ENCODE results near the gene KIAA1217.

DNA sequence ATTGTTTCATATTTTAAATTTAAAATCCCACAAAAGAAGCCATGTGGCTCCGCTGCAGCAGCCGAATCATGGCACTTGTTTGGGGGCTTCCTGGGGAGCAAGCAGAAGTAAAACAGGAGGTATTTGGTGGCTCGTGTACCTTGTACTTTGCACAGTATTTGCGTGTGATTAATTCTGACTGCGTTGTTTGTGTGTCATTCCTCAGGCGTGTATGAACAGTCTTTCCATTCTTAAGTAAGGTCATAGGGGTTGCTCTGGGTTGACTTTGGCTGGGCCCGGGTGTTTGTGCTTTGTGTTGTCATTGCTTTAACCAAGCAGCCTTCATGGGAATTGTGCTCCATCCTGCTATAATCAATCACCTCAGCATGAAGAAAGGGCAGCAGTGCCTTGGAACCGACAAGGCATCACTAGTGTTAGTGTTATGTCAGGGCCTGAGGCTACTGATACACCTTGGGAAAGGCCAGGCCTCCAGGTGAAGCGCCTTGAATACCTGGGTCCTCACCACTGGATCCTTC is 332.4 kb downstream of the KIAA1217 start:
- TF ChIP-seq, protein P1, sequence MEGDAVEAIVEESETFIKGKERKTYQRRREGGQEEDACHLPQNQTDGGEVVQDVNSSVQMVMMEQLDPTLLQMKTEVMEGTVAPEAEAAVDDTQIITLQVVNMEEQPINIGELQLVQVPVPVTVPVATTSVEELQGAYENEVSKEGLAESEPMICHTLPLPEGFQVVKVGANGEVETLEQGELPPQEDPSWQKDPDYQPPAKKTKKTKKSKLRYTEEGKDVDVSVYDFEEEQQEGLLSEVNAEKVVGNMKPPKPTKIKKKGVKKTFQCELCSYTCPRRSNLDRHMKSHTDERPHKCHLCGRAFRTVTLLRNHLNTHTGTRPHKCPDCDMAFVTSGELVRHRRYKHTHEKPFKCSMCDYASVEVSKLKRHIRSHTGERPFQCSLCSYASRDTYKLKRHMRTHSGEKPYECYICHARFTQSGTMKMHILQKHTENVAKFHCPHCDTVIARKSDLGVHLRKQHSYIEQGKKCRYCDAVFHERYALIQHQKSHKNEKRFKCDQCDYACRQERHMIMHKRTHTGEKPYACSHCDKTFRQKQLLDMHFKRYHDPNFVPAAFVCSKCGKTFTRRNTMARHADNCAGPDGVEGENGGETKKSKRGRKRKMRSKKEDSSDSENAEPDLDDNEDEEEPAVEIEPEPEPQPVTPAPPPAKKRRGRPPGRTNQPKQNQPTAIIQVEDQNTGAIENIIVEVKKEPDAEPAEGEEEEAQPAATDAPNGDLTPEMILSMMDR (IDR thresholded peaks at IDR 0.05), result no peak
- TF ChIP-seq NR2C2 (CRISPR knock-in tag; IDR thresholded peaks at IDR 0.05), result no peak
- no peak for TF ChIP-seq ZNF121 (CRISPR knock-in tag; IDR thresholded peaks at IDR 0.05)
- TF ChIP-seq ETV6 (CRISPR knock-in tag; IDR thresholded peaks at IDR 0.05), result no peak
- TF ChIP-seq ATF1 (CRISPR knock-in tag; IDR thresholded peaks at IDR 0.05), result no peak
- no peak for TF ChIP-seq ZNF138 (CRISPR knock-in tag; conservative IDR thresholded peaks at IDR 0.05)
- no peak for TF ChIP-seq EMX1 (CRISPR knock-in tag; IDR thresholded peaks at IDR 0.05)
- TF ChIP-seq, protein P2, sequence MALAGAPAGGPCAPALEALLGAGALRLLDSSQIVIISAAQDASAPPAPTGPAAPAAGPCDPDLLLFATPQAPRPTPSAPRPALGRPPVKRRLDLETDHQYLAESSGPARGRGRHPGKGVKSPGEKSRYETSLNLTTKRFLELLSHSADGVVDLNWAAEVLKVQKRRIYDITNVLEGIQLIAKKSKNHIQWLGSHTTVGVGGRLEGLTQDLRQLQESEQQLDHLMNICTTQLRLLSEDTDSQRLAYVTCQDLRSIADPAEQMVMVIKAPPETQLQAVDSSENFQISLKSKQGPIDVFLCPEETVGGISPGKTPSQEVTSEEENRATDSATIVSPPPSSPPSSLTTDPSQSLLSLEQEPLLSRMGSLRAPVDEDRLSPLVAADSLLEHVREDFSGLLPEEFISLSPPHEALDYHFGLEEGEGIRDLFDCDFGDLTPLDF (CRISPR knock-in tag; IDR thresholded peaks at IDR 0.05), result no peak
- TF ChIP-seq, protein P3, sequence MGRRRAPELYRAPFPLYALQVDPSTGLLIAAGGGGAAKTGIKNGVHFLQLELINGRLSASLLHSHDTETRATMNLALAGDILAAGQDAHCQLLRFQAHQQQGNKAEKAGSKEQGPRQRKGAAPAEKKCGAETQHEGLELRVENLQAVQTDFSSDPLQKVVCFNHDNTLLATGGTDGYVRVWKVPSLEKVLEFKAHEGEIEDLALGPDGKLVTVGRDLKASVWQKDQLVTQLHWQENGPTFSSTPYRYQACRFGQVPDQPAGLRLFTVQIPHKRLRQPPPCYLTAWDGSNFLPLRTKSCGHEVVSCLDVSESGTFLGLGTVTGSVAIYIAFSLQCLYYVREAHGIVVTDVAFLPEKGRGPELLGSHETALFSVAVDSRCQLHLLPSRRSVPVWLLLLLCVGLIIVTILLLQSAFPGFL (CRISPR knock-in tag; IDR thresholded peaks at IDR 0.05; ENCODE audit: borderline replicate concordance), result no peak
- no peak for TF ChIP-seq SMAD4 (CRISPR knock-in tag; IDR thresholded peaks at IDR 0.05)
- TF ChIP-seq SOX15 (CRISPR knock-in tag; IDR thresholded peaks at IDR 0.05), result no peak
- TF ChIP-seq, protein P4, sequence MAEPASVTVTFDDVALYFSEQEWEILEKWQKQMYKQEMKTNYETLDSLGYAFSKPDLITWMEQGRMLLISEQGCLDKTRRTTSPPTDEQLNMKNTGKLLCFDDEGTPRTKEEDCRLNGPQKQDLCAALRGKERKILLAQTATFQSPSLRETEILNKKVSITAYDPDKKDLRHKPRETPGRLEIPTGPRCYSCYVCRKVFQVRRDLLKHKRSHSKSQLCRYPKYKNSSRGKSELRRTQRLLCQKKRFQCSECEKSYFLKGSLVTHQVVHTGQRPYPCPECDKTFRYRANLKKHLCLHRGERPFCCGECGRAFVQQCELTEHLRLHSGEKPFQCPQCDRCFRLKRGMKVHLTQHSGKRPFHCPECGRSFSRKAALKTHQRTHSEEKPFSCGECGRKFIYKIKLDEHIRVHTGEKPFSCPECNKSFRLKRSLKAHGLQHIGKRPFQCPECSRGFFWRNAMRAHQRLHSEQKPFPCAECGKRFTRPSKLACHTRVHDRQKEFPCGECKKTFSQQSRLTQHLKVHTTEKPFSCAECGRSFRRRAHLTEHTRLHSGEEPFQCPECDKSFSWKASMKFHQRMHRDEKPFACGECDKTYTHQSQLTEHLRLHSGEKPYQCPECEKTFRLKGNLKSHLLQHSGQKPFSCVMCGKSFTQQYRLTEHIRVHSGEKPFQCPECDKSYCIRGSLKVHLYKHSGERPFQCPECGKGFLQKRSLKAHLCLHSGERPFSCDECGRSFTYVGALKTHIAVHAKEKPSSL (CRISPR knock-in tag; conservative IDR thresholded peaks at IDR 0.05), result no peak
